ENCODE results near the gene TOB2.

The TOB2 gene

GRCh38 chr22:41425660-41426365 lies 20.8 kb downstream of the TOB2 start:
- H3K9me3 ChIP-seq (ENCODE audit: low read depth, low read length): no peaks in the 10 kb centered on the region
- TF ChIP-seq FOXP2 (optimal IDR thresholded peaks at IDR 0.05; ENCODE audit: control extremely low read depth, extremely low read length, insufficient read depth) (no peak), POLR2AphosphoS5 (IDR thresholded peaks at IDR 0.05; ENCODE audit: borderline replicate concordance, low read depth, low read length) (no peak), EZH2 (IDR thresholded peaks at IDR 0.05) (no peak)
- no peaks in the 10 kb centered on the region for H3K36me3 ChIP-seq (ENCODE audit: insufficient read depth, low read length)
- H3K4me3 ChIP-seq: no peak overlapping the region
- no peak overlapping the region for H3K9ac ChIP-seq (ENCODE audit: insufficient read length)
- no peak overlapping the region for H3K27ac ChIP-seq
- no peak for DNase-seq (ENCODE audit: low read depth, low spot score)

DNA sequence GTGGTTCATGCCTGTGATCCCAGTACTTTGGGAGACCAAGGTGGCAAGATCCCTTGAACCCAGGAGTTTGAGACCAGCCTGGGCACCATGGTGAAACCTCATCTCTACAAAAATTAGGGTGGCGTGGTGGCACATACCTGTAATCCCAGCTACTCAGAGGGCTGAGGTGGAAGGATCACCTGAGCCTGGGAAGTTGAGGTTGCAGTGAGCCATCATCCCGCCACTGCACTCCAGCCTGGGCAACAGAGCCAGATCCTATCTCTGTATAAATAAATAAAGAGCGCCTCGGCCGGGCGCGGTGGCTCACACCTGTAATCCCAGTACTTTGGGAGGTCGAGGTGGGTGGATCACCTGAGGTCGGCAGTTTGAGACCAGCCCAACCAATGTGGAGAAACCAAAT lies 27.9 kb downstream of the TOB2 start:
- Histone ChIP-seq H3K4me3 (no peak overlapping the region), H3K27ac (no peak overlapping the region), H3K9me3 (ENCODE audit: low read depth, low read length) (no peaks in the 10 kb centered on the region), H3K36me3 (ENCODE audit: insufficient read depth, low read length) (no peaks in the 10 kb centered on the region), H3K9ac (ENCODE audit: insufficient read length) (no peak overlapping the region)
- no peak for TF ChIP-seq EZH2 (IDR thresholded peaks at IDR 0.05)
- TF ChIP-seq POLR2AphosphoS5 (IDR thresholded peaks at IDR 0.05; ENCODE audit: borderline replicate concordance, low read depth, low read length): no peak
- TF ChIP-seq FOXP2 (optimal IDR thresholded peaks at IDR 0.05; ENCODE audit: control extremely low read depth, extremely low read length, insufficient read depth): no peak
- DNase-seq (ENCODE audit: low read depth, low spot score): no peak

- DNase-seq (ENCODE audit: low read depth, low spot score): no peak
- Histone ChIP-seq H3K27ac (no peak overlapping the region), H3K4me3 (no peak overlapping the region), H3K36me3 (ENCODE audit: insufficient read depth, low read length) (no peaks in the 10 kb centered on the region), H3K9me3 (ENCODE audit: low read depth, low read length) (no peaks in the 10 kb centered on the region), H3K9ac (ENCODE audit: insufficient read length) (no peak overlapping the region)
- no peak for TF ChIP-seq EZH2 (IDR thresholded peaks at IDR 0.05)
- no peak for TF ChIP-seq FOXP2 (optimal IDR thresholded peaks at IDR 0.05; ENCODE audit: control extremely low read depth, extremely low read length, insufficient read depth)
- no peak for TF ChIP-seq POLR2AphosphoS5 (IDR thresholded peaks at IDR 0.05; ENCODE audit: borderline replicate concordance, low read depth, low read length)
Measured at GRCh38 chr22:41417622-41418390, 28.8 kb downstream of the TOB2 start.

GRCh38 chr22:41415554-41415953 lies 31.0 kb downstream of the TOB2 start:
- Histone ChIP-seq H3K4me3 (no peak overlapping the region), H3K36me3 (ENCODE audit: insufficient read depth, low read length) (no peaks in the 10 kb centered on the region), H3K9ac (ENCODE audit: insufficient read length) (no peak overlapping the region), H3K27ac (no peak overlapping the region), H3K9me3 (ENCODE audit: low read depth, low read length) (no peaks in the 10 kb centered on the region)
- TF ChIP-seq FOXP2 (optimal IDR thresholded peaks at IDR 0.05; ENCODE audit: control extremely low read depth, extremely low read length, insufficient read depth): no peak
- TF ChIP-seq POLR2AphosphoS5 (IDR thresholded peaks at IDR 0.05; ENCODE audit: borderline replicate concordance, low read depth, low read length): no peak
- TF ChIP-seq EZH2 (IDR thresholded peaks at IDR 0.05): no peak
- no peak for DNase-seq (ENCODE audit: low read depth, low spot score)

DNA sequence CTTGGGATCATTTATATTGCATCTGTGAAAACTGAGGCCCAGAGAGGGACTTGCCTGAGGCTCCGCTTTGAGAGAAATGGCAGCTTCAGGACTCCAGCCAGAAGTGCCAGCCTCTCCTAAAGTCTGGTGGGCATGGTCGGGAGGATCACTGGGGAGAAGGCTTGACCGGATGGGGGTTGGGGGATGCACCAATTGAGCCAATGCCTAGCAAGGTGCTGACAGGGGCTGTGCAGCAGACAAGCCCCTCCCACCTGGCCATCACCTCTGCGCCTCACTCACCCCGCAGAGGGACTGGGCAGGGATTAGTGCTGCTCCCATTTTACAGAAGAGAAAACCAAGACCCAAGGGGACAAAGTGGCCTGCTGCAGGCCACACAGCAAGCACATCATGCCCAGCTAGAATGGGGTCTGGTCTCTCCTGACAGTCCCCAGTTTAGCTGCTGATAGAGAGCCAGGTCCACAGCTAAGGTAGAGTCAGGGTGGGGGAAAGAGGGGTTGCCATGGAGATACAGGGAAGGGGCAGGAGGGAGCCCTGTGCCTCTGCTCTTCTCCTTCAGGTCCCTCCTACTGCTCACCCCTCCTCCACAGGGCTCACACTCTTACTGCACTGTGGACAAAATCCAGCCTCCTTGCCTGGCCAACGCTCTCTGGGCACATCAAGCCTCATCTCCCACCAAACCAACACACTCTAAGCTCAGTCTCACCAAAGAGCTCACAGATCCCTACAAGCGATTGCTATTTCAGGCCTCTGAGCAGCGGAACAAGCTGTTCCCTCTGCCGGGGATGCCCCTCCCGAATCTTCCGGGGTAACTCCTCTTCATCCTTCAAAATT lies 35.4 kb downstream of the TOB2 start:
- H3K36me3 ChIP-seq (ENCODE audit: insufficient read depth, low read length): no peaks in the 10 kb centered on the region
- TF ChIP-seq EZH2 (IDR thresholded peaks at IDR 0.05): no peak
- no peak for TF ChIP-seq POLR2AphosphoS5 (IDR thresholded peaks at IDR 0.05; ENCODE audit: borderline replicate concordance, low read depth, low read length)
- no peak for TF ChIP-seq FOXP2 (optimal IDR thresholded peaks at IDR 0.05; ENCODE audit: control extremely low read depth, extremely low read length, insufficient read depth)
- no peak overlapping the region for H3K9ac ChIP-seq (ENCODE audit: insufficient read length)
- DNase-seq (ENCODE audit: low read depth, low spot score): no peak
- no peaks in the 10 kb centered on the region for H3K9me3 ChIP-seq (ENCODE audit: low read depth, low read length)
- H3K4me3 ChIP-seq: no peak overlapping the region
- no peak overlapping the region for H3K27ac ChIP-seq

GRCh38 chr22:41410311-41410751 lies 36.3 kb downstream of the TOB2 start:
- H3K9me3 ChIP-seq (ENCODE audit: low read depth, low read length): no peaks in the 10 kb centered on the region
- DNase-seq (ENCODE audit: low read depth, low spot score): no peak
- no peak overlapping the region for H3K4me3 ChIP-seq
- H3K27ac ChIP-seq: no peak overlapping the region
- TF ChIP-seq EZH2 (IDR thresholded peaks at IDR 0.05): no peak
- no peak for TF ChIP-seq POLR2AphosphoS5 (IDR thresholded peaks at IDR 0.05; ENCODE audit: borderline replicate concordance, low read depth, low read length)
- no peak for TF ChIP-seq FOXP2 (optimal IDR thresholded peaks at IDR 0.05; ENCODE audit: control extremely low read depth, extremely low read length, insufficient read depth)
- no peak overlapping the region for H3K9ac ChIP-seq (ENCODE audit: insufficient read length)
- H3K36me3 ChIP-seq (ENCODE audit: insufficient read depth, low read length): no peaks in the 10 kb centered on the region

DNA sequence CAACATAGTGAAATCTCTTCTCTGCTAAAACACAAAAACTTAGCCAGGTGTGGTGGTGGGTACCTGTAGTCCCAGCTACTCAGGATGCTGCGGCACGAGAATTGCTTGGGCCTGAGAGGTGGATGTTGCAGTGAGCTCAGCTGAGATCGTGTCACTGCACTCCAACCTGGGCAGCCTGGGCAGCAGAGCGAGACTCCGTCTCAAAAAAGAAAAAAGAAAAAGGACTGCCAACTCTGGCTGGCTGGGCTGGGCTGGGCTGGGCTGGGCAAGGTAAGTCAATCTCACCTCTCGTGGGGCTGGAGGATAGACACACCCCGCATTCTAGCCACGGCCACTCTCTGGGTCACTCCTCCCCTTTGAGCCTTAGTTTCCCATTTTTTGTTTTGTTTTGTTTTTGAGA lies 37.9 kb downstream of the TOB2 start:
- no peak for DNase-seq (ENCODE audit: low read depth, low spot score)
- Histone ChIP-seq H3K36me3 (ENCODE audit: insufficient read depth, low read length) (no peaks in the 10 kb centered on the region), H3K4me3 (no peak overlapping the region), H3K9ac (ENCODE audit: insufficient read length) (no peak overlapping the region), H3K9me3 (ENCODE audit: low read depth, low read length) (no peaks in the 10 kb centered on the region), H3K27ac (no peak overlapping the region)
- TF ChIP-seq POLR2AphosphoS5 (IDR thresholded peaks at IDR 0.05; ENCODE audit: borderline replicate concordance, low read depth, low read length): no peak
- TF ChIP-seq FOXP2 (optimal IDR thresholded peaks at IDR 0.05; ENCODE audit: control extremely low read depth, extremely low read length, insufficient read depth): no peak
- TF ChIP-seq EZH2 (IDR thresholded peaks at IDR 0.05): no peak

DNA sequence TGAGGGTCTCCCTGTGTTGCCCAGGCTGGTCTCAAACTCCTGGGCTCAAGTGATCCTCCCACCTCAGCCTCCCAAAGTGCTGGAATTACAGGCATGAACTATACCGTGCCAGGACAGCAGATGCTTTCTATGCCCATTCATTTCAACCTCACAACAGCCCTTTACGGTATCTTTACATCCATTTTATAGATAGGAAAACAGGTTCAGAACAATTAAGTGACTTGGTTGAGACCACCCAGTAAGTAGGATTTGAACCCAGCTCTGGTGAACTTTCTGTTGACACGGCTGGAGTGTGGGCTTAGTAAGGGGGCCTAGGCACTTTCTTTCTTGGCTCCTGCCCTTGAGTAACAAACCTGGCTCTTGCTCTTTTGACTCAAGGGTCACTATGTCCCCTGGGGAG lies 39.2 kb downstream of the TOB2 start:
- no peak for TF ChIP-seq EZH2 (IDR thresholded peaks at IDR 0.05)
- no peak for TF ChIP-seq POLR2AphosphoS5 (IDR thresholded peaks at IDR 0.05; ENCODE audit: borderline replicate concordance, low read depth, low read length)
- no peak for TF ChIP-seq FOXP2 (optimal IDR thresholded peaks at IDR 0.05; ENCODE audit: control extremely low read depth, extremely low read length, insufficient read depth)
- no peak for DNase-seq (ENCODE audit: low read depth, low spot score)
- Histone ChIP-seq H3K9ac (ENCODE audit: insufficient read length) (no peak overlapping the region), H3K9me3 (ENCODE audit: low read depth, low read length) (no peaks in the 10 kb centered on the region), H3K36me3 (ENCODE audit: insufficient read depth, low read length) (no peaks in the 10 kb centered on the region), H3K27ac (no peak overlapping the region), H3K4me3 (no peak overlapping the region)

All from SK-N-MC (cell line).